ENCODE results near the gene ENPP6. TPM values are rescaled to one million over a fixed set of nuclear protein-coding genes. Genes with fewer than 3 reads are reported as not detected.
A peak's percentile ranks its signal among the peaks of the same experiment; 100 is the strongest.

The ENPP6 gene
- total RNA-seq, 2 experiments from 2014 or later, result not detected

DNA sequence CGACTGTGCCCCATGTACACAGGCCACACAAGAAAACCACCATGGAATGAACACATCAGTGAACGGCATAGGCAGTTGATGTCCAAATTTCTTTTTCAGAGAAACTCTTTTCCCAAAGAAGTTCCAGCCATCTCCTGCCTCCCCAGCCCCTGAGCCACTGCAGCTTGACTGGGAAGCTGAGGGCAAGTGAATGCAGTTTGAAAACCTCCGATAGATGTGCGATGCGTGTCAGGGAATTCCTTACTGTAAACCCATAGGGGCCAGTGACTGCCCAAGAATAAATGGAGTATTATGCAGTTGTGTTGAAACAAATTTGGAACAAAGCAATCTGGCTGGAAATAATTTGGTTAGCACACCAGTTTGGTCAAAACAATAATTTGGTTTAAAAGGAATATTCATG, 72.1 kb downstream of the ENPP6 start:
- ChIA-PET POLR2A (interaction anchor here (1.7 kb wide), 1 partner anchor 10 kb away, joined by 8 read pairs; no protein-coding TSS in a partner anchor), CTCF (ENCODE audit: unreplicated experiment) (no interaction called here)
- no peaks in the 10 kb centered on the region for H3K4me1 ChIP-seq (ENCODE audit: insufficient read depth, low read length, poor library complexity, severe bottlenecking)
- BruUV-seq (replicated peaks), result no TSS peak
- no peak overlapping the region for H3K27ac ChIP-seq (ENCODE audit: low read depth, low read length, poor library complexity, severe bottlenecking)
- no peak overlapping the region for H2AFZ ChIP-seq (ENCODE audit: low read length)
- H3K4me2 ChIP-seq (ENCODE audit: low read length), result no peak overlapping the region
- no peaks in the 10 kb centered on the region for H4K20me1 ChIP-seq (ENCODE audit: insufficient read depth, low read length)
- no peak for TF ChIP-seq EZH2phosphoT487 (IDR thresholded peaks at IDR 0.05; ENCODE audit: borderline replicate concordance, low read depth, low read length)
- TF ChIP-seq, protein P1, sequence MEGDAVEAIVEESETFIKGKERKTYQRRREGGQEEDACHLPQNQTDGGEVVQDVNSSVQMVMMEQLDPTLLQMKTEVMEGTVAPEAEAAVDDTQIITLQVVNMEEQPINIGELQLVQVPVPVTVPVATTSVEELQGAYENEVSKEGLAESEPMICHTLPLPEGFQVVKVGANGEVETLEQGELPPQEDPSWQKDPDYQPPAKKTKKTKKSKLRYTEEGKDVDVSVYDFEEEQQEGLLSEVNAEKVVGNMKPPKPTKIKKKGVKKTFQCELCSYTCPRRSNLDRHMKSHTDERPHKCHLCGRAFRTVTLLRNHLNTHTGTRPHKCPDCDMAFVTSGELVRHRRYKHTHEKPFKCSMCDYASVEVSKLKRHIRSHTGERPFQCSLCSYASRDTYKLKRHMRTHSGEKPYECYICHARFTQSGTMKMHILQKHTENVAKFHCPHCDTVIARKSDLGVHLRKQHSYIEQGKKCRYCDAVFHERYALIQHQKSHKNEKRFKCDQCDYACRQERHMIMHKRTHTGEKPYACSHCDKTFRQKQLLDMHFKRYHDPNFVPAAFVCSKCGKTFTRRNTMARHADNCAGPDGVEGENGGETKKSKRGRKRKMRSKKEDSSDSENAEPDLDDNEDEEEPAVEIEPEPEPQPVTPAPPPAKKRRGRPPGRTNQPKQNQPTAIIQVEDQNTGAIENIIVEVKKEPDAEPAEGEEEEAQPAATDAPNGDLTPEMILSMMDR (conservative IDR thresholded peaks at IDR 0.05; ENCODE audit: low read length), result no peak
- intact Hi-C loops (cut with micrococcal nuclease; ENCODE audit: unreplicated experiment), result no loop called here
- no peaks in the 10 kb centered on the region for H3K79me2 ChIP-seq (ENCODE audit: insufficient read depth, low read depth, low read length)
- no peak for DNase-seq (ENCODE audit: low spot score)
- H3K9me3 ChIP-seq (ENCODE audit: low read length), result no peaks in the 10 kb centered on the region
- H3K36me3 ChIP-seq (ENCODE audit: insufficient read depth, low read length), result no peaks in the 10 kb centered on the region
- H3K4me3 ChIP-seq (ENCODE audit: low read depth, low read length, poor library complexity, severe bottlenecking), result no peak overlapping the region
- H3K9me2 ChIP-seq (ENCODE audit: insufficient read depth, low read length), result no peaks in the 10 kb centered on the region

DNA sequence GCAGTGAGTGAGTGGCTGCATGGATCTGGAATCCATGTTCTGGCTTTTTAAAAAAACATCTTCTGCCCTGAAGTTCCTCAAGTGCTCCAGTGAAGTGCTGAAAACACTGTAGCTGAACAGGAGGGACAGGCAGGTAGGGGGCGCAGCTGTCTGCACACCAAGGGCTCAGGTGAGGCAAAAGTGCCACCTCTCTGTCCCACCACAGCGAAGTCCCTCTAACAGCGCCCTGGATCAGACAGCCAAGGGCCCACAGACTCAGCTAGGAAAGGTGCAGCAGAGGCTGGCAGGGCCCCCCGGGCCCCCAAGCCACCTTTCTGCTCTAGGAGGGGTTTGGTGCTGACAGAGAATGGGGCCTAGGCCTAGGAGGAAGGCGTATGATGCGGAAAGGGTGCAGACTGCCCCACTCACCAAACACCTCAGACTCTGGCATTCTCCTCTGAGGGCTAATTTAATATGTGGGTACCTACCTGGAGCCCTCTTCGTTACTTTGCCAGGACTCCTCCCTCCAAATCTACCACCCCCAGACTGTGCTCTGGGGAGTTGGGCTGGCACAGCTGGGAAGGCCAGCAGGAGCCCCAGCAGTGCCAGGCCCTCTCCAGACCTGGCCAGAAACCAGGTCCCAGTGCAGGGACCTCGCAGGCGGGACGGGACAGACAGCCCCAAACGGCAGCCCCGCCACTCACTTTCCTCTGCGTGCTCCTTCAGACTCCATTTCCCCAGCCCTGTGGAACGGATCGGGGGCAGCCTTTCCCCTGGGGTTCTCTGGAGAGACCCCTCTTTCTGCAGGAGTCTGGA, 73.7 kb downstream of the ENPP6 start:
- no TSS peak for BruUV-seq (replicated peaks)
- no peak for DNase-seq (ENCODE audit: low spot score)
- ChIA-PET CTCF (ENCODE audit: unreplicated experiment) (no interaction called here), POLR2A (no interaction called here)
- Histone ChIP-seq H2AFZ (ENCODE audit: low read length) (no peak overlapping the region), H3K27ac (ENCODE audit: low read depth, low read length, poor library complexity, severe bottlenecking) (no peak overlapping the region), H3K4me1 (ENCODE audit: insufficient read depth, low read length, poor library complexity, severe bottlenecking) (no peaks in the 10 kb centered on the region), H3K4me2 (ENCODE audit: low read length) (no peak overlapping the region), H3K79me2 (ENCODE audit: insufficient read depth, low read depth, low read length) (no peaks in the 10 kb centered on the region), H3K9me3 (ENCODE audit: low read length) (no peaks in the 10 kb centered on the region), H3K9me2 (ENCODE audit: insufficient read depth, low read length) (no peaks in the 10 kb centered on the region), H3K4me3 (ENCODE audit: low read depth, low read length, poor library complexity, severe bottlenecking) (no peak overlapping the region), H4K20me1 (ENCODE audit: insufficient read depth, low read length) (no peaks in the 10 kb centered on the region), H3K36me3 (ENCODE audit: insufficient read depth, low read length) (no peaks in the 10 kb centered on the region)
- intact Hi-C loops (cut with micrococcal nuclease; ENCODE audit: unreplicated experiment), result no loop called here
- TF ChIP-seq, protein P1 (conservative IDR thresholded peaks at IDR 0.05; ENCODE audit: low read length), result peak; percentile 44
- no peak for TF ChIP-seq EZH2phosphoT487 (IDR thresholded peaks at IDR 0.05; ENCODE audit: borderline replicate concordance, low read depth, low read length)

Measured in OCI-LY7 (cell line).